ENCODE data around the gene DHX34.

Gene DHX34

DNA sequence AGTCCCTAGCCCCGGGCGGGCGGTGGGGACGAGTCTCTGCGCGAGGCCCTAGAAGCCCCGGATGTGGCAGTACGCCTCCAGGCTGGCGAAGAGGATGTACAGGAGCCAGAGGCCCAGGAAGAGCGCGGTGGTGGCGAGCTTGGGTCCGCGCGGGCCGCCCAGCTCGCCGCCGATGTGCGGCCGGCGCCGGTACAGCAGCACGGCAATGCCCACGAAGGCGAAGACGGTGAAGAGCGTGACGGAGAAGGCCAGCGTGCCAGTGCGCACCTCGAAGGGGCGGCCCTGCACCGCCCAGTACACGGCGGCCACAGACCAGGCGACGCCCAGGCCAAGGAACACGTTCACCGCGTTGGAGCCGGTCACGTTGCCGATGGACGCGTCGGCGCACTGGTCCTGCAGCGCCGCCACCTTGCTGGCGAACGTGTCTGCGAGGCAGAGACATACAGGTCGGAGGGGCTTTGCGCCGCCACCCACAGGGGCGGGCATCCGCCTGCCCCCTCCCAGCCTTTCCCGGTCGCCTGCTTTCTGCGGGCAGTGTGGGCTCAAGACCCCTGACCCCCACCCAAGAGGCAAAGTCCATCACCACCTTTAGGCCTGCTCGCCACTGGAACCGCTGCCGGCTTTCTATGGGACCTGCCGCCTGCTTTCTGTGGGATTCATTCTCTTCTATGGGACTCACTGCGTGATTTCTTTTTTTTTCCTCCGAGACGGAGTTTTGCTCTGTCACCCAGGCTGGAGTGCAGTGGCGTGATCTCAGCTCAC, 81.1 kb downstream of the DHX34 start:
- TF ChIP-seq CTCF (IDR thresholded peaks at IDR 0.05; ENCODE audit: borderline replicate concordance, control extremely low read depth, extremely low read depth, insufficient read depth, missing control alignments): no peak
- in situ Hi-C loops (cut with MboI; ENCODE audit: low sequenced_read_pairs, unreplicated experiment): no loop called here
- DNase-seq (ENCODE audit: low spot score): no peak

- no peak for TF ChIP-seq CTCF (IDR thresholded peaks at IDR 0.05; ENCODE audit: borderline replicate concordance, control extremely low read depth, extremely low read depth, insufficient read depth, missing control alignments)
- DNase-seq (ENCODE audit: low spot score): no peak
- in situ Hi-C loops (cut with MboI; ENCODE audit: low sequenced_read_pairs, unreplicated experiment): no loop called here
Measured at GRCh38 chr19:47432091-47432490, 83.0 kb downstream of the DHX34 start.
